H4 (cell line): ENCODE data around the gene HMCN1. TPM values are rescaled to one million over a fixed set of nuclear protein-coding genes. Genes with fewer than 3 reads are reported as not detected.
"Not testable (repeated sequence)": the region's sequence is repeated elsewhere in the genome, so short reads cannot be mapped to it uniquely, and the experiment has no call there.

Experiments
- DNase-seq: peaks from one replicate; pipeline ENCODE4 v3.0.0-alpha.2; 2015; ENCODE audit warnings: low spot score
- total RNA-seq: library from RNA; depleted of rRNA; stranded (reverse); fragments of >200 nt; shearing (Covaris generic); gene quantifications from 2 replicates; pipeline ENCODE4 v1.2.3, GENCODE V29; 2014

Gene HMCN1
- total RNA-seq, 1 experiment from 2014 or later, result 14.8 TPM

- DNase-seq, result no peak
These were observed 116.2 kb downstream of the HMCN1 start for GRCh38 chr1:185850366-185850765.

GRCh38 chr1:185853739-185854138 lies 119.5 kb downstream of the HMCN1 start:
- DNase-seq, result peak; percentile 46

- DNase-seq, result no peak
These were observed 122.3 kb downstream of the HMCN1 start for GRCh38 chr1:185856482-185856881.

- DNase-seq, result no peak
These were observed 123.3 kb downstream of the HMCN1 start for GRCh38 chr1:185857442-185857841.

GRCh38 chr1:185860311-185860710 lies 126.1 kb downstream of the HMCN1 start:
- DNase-seq, result no peak

- DNase-seq, result no peak
These were observed 126.7 kb downstream of the HMCN1 start for GRCh38 chr1:185860859-185861258.

GRCh38 chr1:185861630-185862029 lies 127.4 kb downstream of the HMCN1 start:
- no peak for DNase-seq

- DNase-seq, result no peak
These were observed 128.0 kb downstream of the HMCN1 start for GRCh38 chr1:185862235-185862634.

- no peak for DNase-seq
These were observed 130.1 kb downstream of the HMCN1 start for GRCh38 chr1:185864331-185864730.

GRCh38 chr1:185864889-185865517 lies 130.8 kb downstream of the HMCN1 start:
- no peak for DNase-seq

GRCh38 chr1:185869590-185869989 lies 135.4 kb downstream of the HMCN1 start:
- no peak for DNase-seq

- DNase-seq, result no peak
These were observed 137.5 kb downstream of the HMCN1 start for GRCh38 chr1:185871627-185872150.

GRCh38 chr1:185874246-185874645 lies 140.1 kb downstream of the HMCN1 start:
- DNase-seq, result no peak

- DNase-seq, result no peak
These were observed 146.1 kb downstream of the HMCN1 start for GRCh38 chr1:185880330-185880729.

- DNase-seq, result no peak
These were observed 146.7 kb downstream of the HMCN1 start for GRCh38 chr1:185880779-185881333.

- DNase-seq, result no peak
These were observed 151.9 kb downstream of the HMCN1 start for GRCh38 chr1:185886046-185886445.

GRCh38 chr1:185886671-185887070 lies 152.5 kb downstream of the HMCN1 start:
- DNase-seq, result no peak

- not testable (repeated sequence) for DNase-seq
These were observed 158.7 kb downstream of the HMCN1 start for GRCh38 chr1:185892831-185893403.

GRCh38 chr1:185894791-185895190 lies 160.6 kb downstream of the HMCN1 start:
- DNase-seq, result no peak

- no peak for DNase-seq
These were observed 161.2 kb downstream of the HMCN1 start for GRCh38 chr1:185895208-185895900.

- DNase-seq, result no peak
These were observed 162.7 kb downstream of the HMCN1 start for GRCh38 chr1:185896863-185897262.

GRCh38 chr1:185906186-185906585 lies 172.0 kb downstream of the HMCN1 start:
- no peak for DNase-seq

GRCh38 chr1:185907246-185907645 lies 173.1 kb downstream of the HMCN1 start:
- no peak for DNase-seq
